ENCODE data around the gene GLT6D1. TPM values are rescaled to one million over a fixed set of nuclear protein-coding genes. Genes with fewer than 3 reads are reported as not detected.

Gene GLT6D1
- total and polyA plus RNA-seq, 2 of the 8 experiments (the other 6 are each of a cell fraction or from before 2014, with no cell fraction given), result 1.3 to 2.1 TPM

GRCh38 chr9:135659252-135659651, 19.9 kb upstream of the GLT6D1 start:
- 94% methylated on average over 13 of the region's 13 CpGs; no CpG with 5 or more reads in 1 of the 2 experiments for WGBS, 2 experiments (ENCODE audit: extremely low coverage in 1 of 2, insufficient coverage in 1 of 2, insufficient read length in 1 of 2, insufficient replicate concordance in 2 of 2, low coverage in 1 of 2, low lambda C conversion rate in 2 of 2, missing lambda C conversion rate in 1 of 2)
- Histone ChIP-seq H2BK15ac (ENCODE audit: low read length) (no peak overlapping the region), H3K9ac (replicated peaks in 1 of 4; ENCODE audit: extremely low read depth in 1 of 4, low read depth in 3 of 4, low read length in 3 of 4) (no peak overlapping the region)
- TF ChIP-seq ASH2L (IDR thresholded peaks at IDR 0.05; ENCODE audit: low read length) (no peak), SAP30 (IDR thresholded peaks at IDR 0.05; ENCODE audit: insufficient read depth, insufficient replicate concordance, low read length) (no peak), CEBPB (IDR thresholded peaks at IDR 0.05; ENCODE audit: low read depth, low read length) (no peak), BACH1 (IDR thresholded peaks at IDR 0.05; ENCODE audit: low read length) (no peak), YY1 (IDR thresholded peaks at IDR 0.05; ENCODE audit: low read depth, low read length) (no peak), POLR2AphosphoS5 (IDR thresholded peaks at IDR 0.05; ENCODE audit: low read depth, low read length) (no peak), RXRA (IDR thresholded peaks at IDR 0.05; ENCODE audit: insufficient read depth, low read depth, low read length) (no peak), RAD21 (IDR thresholded peaks at IDR 0.05 in 1 of 2, conservative IDR thresholded peaks at IDR 0.05 in 1 of 2; ENCODE audit: low read depth in 2 of 2, low read length in 2 of 2) (no peak), JUND (IDR thresholded peaks at IDR 0.05; ENCODE audit: low read length) (no peak), EZH2 (IDR thresholded peaks at IDR 0.05; ENCODE audit: low read depth, low read length, severe bottlenecking) (no peak), CHD2 (IDR thresholded peaks at IDR 0.05; ENCODE audit: low read length) (no peak), SP2 (IDR thresholded peaks at IDR 0.05; ENCODE audit: low read length) (no peak), ZNF274 (IDR thresholded peaks at IDR 0.05; ENCODE audit: borderline replicate concordance, extremely low read depth, low read length) (no peak), TAF7 (optimal IDR thresholded peaks at IDR 0.05; ENCODE audit: borderline replicate concordance, low read depth, low read length) (no peak)
- TF ChIP-seq, protein P1, sequence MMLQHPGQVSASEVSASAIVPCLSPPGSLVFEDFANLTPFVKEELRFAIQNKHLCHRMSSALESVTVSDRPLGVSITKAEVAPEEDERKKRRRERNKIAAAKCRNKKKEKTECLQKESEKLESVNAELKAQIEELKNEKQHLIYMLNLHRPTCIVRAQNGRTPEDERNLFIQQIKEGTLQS (IDR thresholded peaks at IDR 0.05; ENCODE audit: insufficient read depth, low read depth, low read length), result no peak

More at GRCh38 chr9:135659252-135659651, 19.9 kb upstream of the GLT6D1 start:
- no peak overlapping the region for H2BK120ac ChIP-seq (replicated peaks; ENCODE audit: low read depth, low read length)
- no peaks in the 10 kb centered on the region for H3K79me1 ChIP-seq (ENCODE audit: low read depth, low read length)
- H3K14ac ChIP-seq (ENCODE audit: insufficient read length), result no peak overlapping the region
- H3K27me3 ChIP-seq (replicated peaks in 1 of 4; ENCODE audit: control insufficient read depth in 3 of 4, extremely low read depth in 1 of 4, insufficient read depth in 3 of 4, low read length in 3 of 4), result no peaks in the 10 kb centered on the region
- no peak overlapping the region for H2BK5ac ChIP-seq (ENCODE audit: low read depth, low read length)
- no peaks in the 10 kb centered on the region for H4K20me1 ChIP-seq (replicated peaks in 1 of 2; ENCODE audit: control insufficient read depth in 1 of 2, insufficient read depth in 2 of 2, low read length in 2 of 2)
- no peak overlapping the region for H4K5ac ChIP-seq (ENCODE audit: insufficient read length, low read depth, low read length)
- H3K23me2 ChIP-seq (ENCODE audit: low read depth, low read length), result no peaks in the 10 kb centered on the region
- H3K23ac ChIP-seq (ENCODE audit: insufficient read length), result no peak overlapping the region
- H3K4me3 ChIP-seq (ENCODE audit: extremely low read depth in 1 of 4, insufficient read depth in 2 of 4, low read depth in 3 of 4, low read length in 4 of 4), result no peak overlapping the region
- no peak overlapping the region for H4K8ac ChIP-seq (ENCODE audit: extremely low read depth, insufficient read depth, low read length)
- no peak overlapping the region for H4K91ac ChIP-seq (replicated peaks; ENCODE audit: insufficient read length, low read length)
- H3K18ac ChIP-seq (ENCODE audit: extremely low read depth, low read length), result no peak overlapping the region
- POLR2A ChIA-PET (ENCODE audit: partially characterized antibody), result no interaction called here
- DNase-seq (ENCODE audit: low read depth in 1 of 2, low spot score in 2 of 2), result no peak
- H3K9me3 ChIP-seq (ENCODE audit: insufficient read depth in 2 of 2, low read depth in 1 of 2, low read length in 1 of 2), result peaks cover 32 to 42% of the 10 kb centered on the region in 2 experiments
- H2BK12ac ChIP-seq (ENCODE audit: low read depth, low read length), result no peak overlapping the region
- H3K4ac ChIP-seq (replicated peaks; ENCODE audit: insufficient read length, low read depth, low read length), result no peak overlapping the region
- no peak overlapping the region for H2AFZ ChIP-seq (ENCODE audit: low read length)
- H3K56ac ChIP-seq (replicated peaks; ENCODE audit: insufficient read length, low read depth, low read length), result no peak overlapping the region
- H3K36me3 ChIP-seq (ENCODE audit: control insufficient read depth in 2 of 4, insufficient read depth in 4 of 4, low read length in 3 of 4), result peaks cover 0 to 40% (median 4%) of the 10 kb centered on the region in 4 experiments; a peak in 5 of 8 replicates
- no peak overlapping the region for H3K4me2 ChIP-seq (ENCODE audit: insufficient read depth in 1 of 2, low read depth in 2 of 2, low read length in 2 of 2)
- no peaks in the 10 kb centered on the region for H3K79me2 ChIP-seq (ENCODE audit: control insufficient read depth in 1 of 2, insufficient read depth in 2 of 2, low read length in 2 of 2)
- CTCF ChIA-PET (ENCODE audit: partially characterized antibody), result no interaction called here
- no peak overlapping the region for H2AK5ac ChIP-seq (ENCODE audit: low read depth, low read length)
- no peak for FAIRE-seq
- H3K4me1 ChIP-seq (replicated peaks in 1 of 4; ENCODE audit: control insufficient read depth in 3 of 4, insufficient read depth in 4 of 4, low read length in 3 of 4), result peaks cover 0 to 8% (median 2%) of the 10 kb centered on the region in 4 experiments; a peak in 3 of 7 replicates
- no peak overlapping the region for H3K27ac ChIP-seq (ENCODE audit: low read depth, low read length)
- H2BK20ac ChIP-seq (ENCODE audit: low read length), result no peak overlapping the region

All from H1 (cell line).